ENCODE results near the gene FAM180B.

- TF ChIP-seq CTCF (IDR thresholded peaks at IDR 0.05 in 2 of 3, conservative IDR thresholded peaks at IDR 0.05 in 1 of 3; ENCODE audit: borderline replicate concordance in 1 of 3, insufficient read depth in 1 of 3, low read depth in 2 of 3, low read length in 2 of 3) = no peak
- TF ChIP-seq MAX (IDR thresholded peaks at IDR 0.05) = no peak
- TF ChIP-seq EZH2 (IDR thresholded peaks at IDR 0.05) = no peak
- TF ChIP-seq, protein P1, sequence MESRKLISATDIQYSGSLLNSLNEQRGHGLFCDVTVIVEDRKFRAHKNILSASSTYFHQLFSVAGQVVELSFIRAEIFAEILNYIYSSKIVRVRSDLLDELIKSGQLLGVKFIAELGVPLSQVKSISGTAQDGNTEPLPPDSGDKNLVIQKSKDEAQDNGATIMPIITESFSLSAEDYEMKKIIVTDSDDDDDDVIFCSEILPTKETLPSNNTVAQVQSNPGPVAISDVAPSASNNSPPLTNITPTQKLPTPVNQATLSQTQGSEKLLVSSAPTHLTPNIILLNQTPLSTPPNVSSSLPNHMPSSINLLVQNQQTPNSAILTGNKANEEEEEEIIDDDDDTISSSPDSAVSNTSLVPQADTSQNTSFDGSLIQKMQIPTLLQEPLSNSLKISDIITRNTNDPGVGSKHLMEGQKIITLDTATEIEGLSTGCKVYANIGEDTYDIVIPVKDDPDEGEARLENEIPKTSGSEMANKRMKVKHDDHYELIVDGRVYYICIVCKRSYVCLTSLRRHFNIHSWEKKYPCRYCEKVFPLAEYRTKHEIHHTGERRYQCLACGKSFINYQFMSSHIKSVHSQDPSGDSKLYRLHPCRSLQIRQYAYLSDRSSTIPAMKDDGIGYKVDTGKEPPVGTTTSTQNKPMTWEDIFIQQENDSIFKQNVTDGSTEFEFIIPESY (IDR thresholded peaks at IDR 0.05; ENCODE audit: extremely low read depth, insufficient replicate concordance, low read length) = no peak
- no peak for TF ChIP-seq EZH2phosphoT487 (IDR thresholded peaks at IDR 0.05; ENCODE audit: borderline replicate concordance)
- TF ChIP-seq, protein P2, sequence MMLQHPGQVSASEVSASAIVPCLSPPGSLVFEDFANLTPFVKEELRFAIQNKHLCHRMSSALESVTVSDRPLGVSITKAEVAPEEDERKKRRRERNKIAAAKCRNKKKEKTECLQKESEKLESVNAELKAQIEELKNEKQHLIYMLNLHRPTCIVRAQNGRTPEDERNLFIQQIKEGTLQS (IDR thresholded peaks at IDR 0.05) = no peak
- no peak for TF ChIP-seq TCF7L2 (IDR thresholded peaks at IDR 0.05; ENCODE audit: borderline replicate concordance, extremely low read depth, insufficient read depth, insufficient read length)
- no peak for TF ChIP-seq POLR2A (IDR thresholded peaks at IDR 0.05; ENCODE audit: borderline replicate concordance, extremely low read depth, insufficient read depth, insufficient read length)
- no peak for TF ChIP-seq SIN3A (IDR thresholded peaks at IDR 0.05; ENCODE audit: low read depth)
- no peak for TF ChIP-seq POLR2AphosphoS5 (IDR thresholded peaks at IDR 0.05; ENCODE audit: low read depth, low read length)
- TF ChIP-seq ZNF274 (IDR thresholded peaks at IDR 0.05; ENCODE audit: low read depth, low read length) = no peak
Measured at GRCh38 chr11:47541070-47541469, 45.4 kb upstream of the FAM180B start.
